MCF 10A (cell line): ENCODE measurements around the gene LIPE. TPM values are rescaled to one million over a fixed set of nuclear protein-coding genes. Genes with fewer than 3 reads are reported as not detected.

Experiments
- BruUV-seq: library from RNA; stranded (reverse); fragments of 400-500 nt; replicated peaks from 2 replicates; lab custom pipeline; 2021; lab: Mats Ljungman, UMichigan
- CTCF ChIA-PET: fragments of 300-600 bp; sonication (Branson Sonifier 250); formaldehyde crosslinking; extraction: SDS; loops from one replicate; lab custom pipeline; 2021; ENCODE audit warnings: antibody characterized with exemption, inconsistent platforms; lab: Yijun Ruan, JAX
- POLR2A ChIA-PET: fragments of 300-600, 350-650 bp; sonication (Branson Sonifier 250); formaldehyde crosslinking; extraction: SDS; loops from one replicate; lab custom pipeline; 2020; ENCODE audit warnings: antibody characterized with exemption, inconsistent platforms; lab: Yijun Ruan, JAX
- DNase-seq: peaks from one replicate; pipeline ENCODE4 v3.0.0-alpha.2; 2018; ENCODE audit not compliant: unreplicated experiment
- H3K27ac Mint-ChIP-seq: one replicate; pipeline ENCODE4 v1.8.0; 2022; ENCODE audit warnings: mild to moderate bottlenecking, low read depth, mixed read lengths; ENCODE audit not compliant: unreplicated experiment
- H3K27me3 Mint-ChIP-seq: one replicate; pipeline ENCODE4 v1.8.0; 2022; ENCODE audit warnings: mixed read lengths; ENCODE audit not compliant: insufficient read depth, unreplicated experiment
- H3K36me3 Mint-ChIP-seq: one replicate; pipeline ENCODE4 v1.8.0; 2022; ENCODE audit warnings: mild to moderate bottlenecking, moderate library complexity, mixed read lengths; ENCODE audit not compliant: insufficient read depth, unreplicated experiment
- H3K4me1 Mint-ChIP-seq: one replicate; pipeline ENCODE4 v1.8.0; 2022; ENCODE audit warnings: mixed read lengths; ENCODE audit not compliant: insufficient read depth, unreplicated experiment
- H3K4me3 Mint-ChIP-seq: one replicate; pipeline ENCODE4 v1.8.0; 2022; ENCODE audit warnings: mild to moderate bottlenecking, moderate library complexity, mixed read lengths; ENCODE audit not compliant: unreplicated experiment
- H3K9me3 Mint-ChIP-seq: one replicate; pipeline ENCODE4 v1.8.0; 2022; ENCODE audit warnings: mixed read lengths; ENCODE audit not compliant: unreplicated experiment
- CTCF ChIP-seq: fragments of 200-600 bp; IDR thresholded peaks from one replicate; pipeline ENCODE4 v1.8.0; 2022; ENCODE audit warnings: antibody characterized with exemption, mild to moderate bottlenecking; ENCODE audit not compliant: unreplicated experiment
- intact Hi-C: fragments of 100-400 bp; cut with micrococcal nuclease; formaldehyde crosslinking; loops from 2 replicates; pipeline ENCODE4 v1.14.1; 2022
- total RNA-seq: library from RNA; stranded (reverse); gene quantifications from 2 replicates; pipeline ENCODE4 v1.2.3, GENCODE V29; 2022

The LIPE gene
- total RNA-seq, 1 experiment from 2014 or later, result 11.7 TPM

- no peaks in the 10 kb centered on the region for H3K4me1 Mint-ChIP-seq
- peaks cover 10% of the 10 kb centered on the region for H3K9me3 Mint-ChIP-seq
- peaks cover 31% of the 10 kb centered on the region for H3K36me3 Mint-ChIP-seq
- DNase-seq, result no peak
- CTCF ChIA-PET, result no interaction called here
- BruUV-seq, result no TSS peak
- no peak overlapping the region for H3K27ac Mint-ChIP-seq
- intact Hi-C loops, result no loop called here
- no peak overlapping the region for H3K4me3 Mint-ChIP-seq
- POLR2A ChIA-PET, result no interaction called here
- TF ChIP-seq CTCF, result no peak
- no peaks in the 10 kb centered on the region for H3K27me3 Mint-ChIP-seq
Observed at GRCh38 chr19:42363614-42364346, 63.4 kb downstream of the LIPE start.

- ChIA-PET CTCF (no interaction called here), POLR2A (no interaction called here)
- no peak overlapping the region for H3K4me3 Mint-ChIP-seq
- no peak overlapping the region for H3K27ac Mint-ChIP-seq
- H3K4me1 Mint-ChIP-seq, result no peaks in the 10 kb centered on the region
- H3K36me3 Mint-ChIP-seq, result peaks cover 31% of the 10 kb centered on the region
- peaks cover 10% of the 10 kb centered on the region for H3K9me3 Mint-ChIP-seq
- TF ChIP-seq CTCF, result no peak
- intact Hi-C loops, result no loop called here
- H3K27me3 Mint-ChIP-seq, result no peaks in the 10 kb centered on the region
- DNase-seq, result no peak
- BruUV-seq, result no TSS peak
Observed at GRCh38 chr19:42362891-42363440, 64.2 kb downstream of the LIPE start.

- Mint-ChIP-seq H3K9me3 (peaks cover 10% of the 10 kb centered on the region), H3K4me1 (no peaks in the 10 kb centered on the region), H3K27ac (no peak overlapping the region), H3K27me3 (no peaks in the 10 kb centered on the region), H3K36me3 (peaks cover 31% of the 10 kb centered on the region), H3K4me3 (no peak overlapping the region)
- ChIA-PET POLR2A (no interaction called here), CTCF (interaction anchor here (0.6 kb wide), 1 partner anchor 82 kb away, joined by 3 read pairs; no protein-coding TSS in a partner anchor)
- TF ChIP-seq CTCF, result no peak
- no peak for DNase-seq
- no TSS peak for BruUV-seq
- intact Hi-C loops, result no loop called here
Observed at GRCh38 chr19:42362342-42362741, 64.8 kb downstream of the LIPE start.

GRCh38 chr19:42361545-42361910 is 65.7 kb downstream of the LIPE start:
- no TSS peak for BruUV-seq
- Mint-ChIP-seq H3K27me3 (no peaks in the 10 kb centered on the region), H3K4me3 (no peak overlapping the region), H3K4me1 (no peaks in the 10 kb centered on the region), H3K27ac (no peak overlapping the region), H3K36me3 (peaks cover 31% of the 10 kb centered on the region), H3K9me3 (peaks cover 10% of the 10 kb centered on the region)
- POLR2A ChIA-PET, result no interaction called here
- intact Hi-C loops, result no loop called here
- no peak for DNase-seq
- no peak for TF ChIP-seq CTCF
- CTCF ChIA-PET, result interaction anchor here (0.6 kb wide), 1 partner anchor 81 kb away, joined by 3 read pairs; no protein-coding TSS in a partner anchor
